ENCODE results near the gene GPC6.

GPC6 gene

DNA sequence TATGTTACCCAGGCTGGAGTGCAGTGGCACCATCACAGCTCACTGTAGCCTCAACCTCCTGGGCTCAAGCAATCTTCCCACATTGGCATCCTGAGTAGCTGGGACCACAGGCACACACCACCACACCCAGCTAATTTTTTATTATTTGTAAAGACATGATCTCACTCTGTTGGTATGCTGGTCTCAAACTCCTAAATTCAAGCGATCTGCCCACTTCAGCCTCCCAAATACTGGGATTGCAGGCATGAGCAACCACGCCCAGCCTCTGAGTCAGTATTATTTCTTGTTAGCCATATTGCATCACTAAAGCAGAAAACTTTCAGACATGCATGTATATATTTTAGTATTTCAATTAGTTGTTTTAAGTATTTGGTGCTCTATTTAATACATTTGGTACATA lies 376.4 kb downstream of the GPC6 start:
- Histone ChIP-seq H3K4me3 (ENCODE audit: low read length) (no peak overlapping the region), H2AFZ (ENCODE audit: low read length) (no peak overlapping the region), H3K9me3 (replicated peaks; ENCODE audit: insufficient read depth, low read length) (no peaks in the 10 kb centered on the region), H4K20me1 (ENCODE audit: insufficient read depth, low read length) (no peaks in the 10 kb centered on the region), H3K36me3 (replicated peaks; ENCODE audit: insufficient read depth, low read length) (no peaks in the 10 kb centered on the region), H3K9ac (ENCODE audit: low read length) (no peak overlapping the region), H3K27ac (ENCODE audit: low read length) (no peak overlapping the region), H3K9me2 (replicated peaks; ENCODE audit: insufficient read depth, low read length) (no peaks in the 10 kb centered on the region), H3K27me3 (replicated peaks; ENCODE audit: insufficient read depth, low read length) (no peaks in the 10 kb centered on the region), H3K4me1 (ENCODE audit: low read length) (no peaks in the 10 kb centered on the region), H3F3A (ENCODE audit: insufficient read depth, low read length) (no peaks in the 10 kb centered on the region), H3K79me2 (ENCODE audit: low read length) (no peaks in the 10 kb centered on the region), H3K4me2 (ENCODE audit: low read depth, low read length) (no peak overlapping the region)
- TF ChIP-seq EZH2 (optimal IDR thresholded peaks at IDR 0.05; ENCODE audit: low read depth, low read length) (no peak), EZH2phosphoT487 (IDR thresholded peaks at IDR 0.05; ENCODE audit: low read length) (no peak)
- TF ChIP-seq, protein P1, sequence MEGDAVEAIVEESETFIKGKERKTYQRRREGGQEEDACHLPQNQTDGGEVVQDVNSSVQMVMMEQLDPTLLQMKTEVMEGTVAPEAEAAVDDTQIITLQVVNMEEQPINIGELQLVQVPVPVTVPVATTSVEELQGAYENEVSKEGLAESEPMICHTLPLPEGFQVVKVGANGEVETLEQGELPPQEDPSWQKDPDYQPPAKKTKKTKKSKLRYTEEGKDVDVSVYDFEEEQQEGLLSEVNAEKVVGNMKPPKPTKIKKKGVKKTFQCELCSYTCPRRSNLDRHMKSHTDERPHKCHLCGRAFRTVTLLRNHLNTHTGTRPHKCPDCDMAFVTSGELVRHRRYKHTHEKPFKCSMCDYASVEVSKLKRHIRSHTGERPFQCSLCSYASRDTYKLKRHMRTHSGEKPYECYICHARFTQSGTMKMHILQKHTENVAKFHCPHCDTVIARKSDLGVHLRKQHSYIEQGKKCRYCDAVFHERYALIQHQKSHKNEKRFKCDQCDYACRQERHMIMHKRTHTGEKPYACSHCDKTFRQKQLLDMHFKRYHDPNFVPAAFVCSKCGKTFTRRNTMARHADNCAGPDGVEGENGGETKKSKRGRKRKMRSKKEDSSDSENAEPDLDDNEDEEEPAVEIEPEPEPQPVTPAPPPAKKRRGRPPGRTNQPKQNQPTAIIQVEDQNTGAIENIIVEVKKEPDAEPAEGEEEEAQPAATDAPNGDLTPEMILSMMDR (IDR thresholded peaks at IDR 0.05; ENCODE audit: low read length), result no peak
- DNase-seq, result no peak

DNA sequence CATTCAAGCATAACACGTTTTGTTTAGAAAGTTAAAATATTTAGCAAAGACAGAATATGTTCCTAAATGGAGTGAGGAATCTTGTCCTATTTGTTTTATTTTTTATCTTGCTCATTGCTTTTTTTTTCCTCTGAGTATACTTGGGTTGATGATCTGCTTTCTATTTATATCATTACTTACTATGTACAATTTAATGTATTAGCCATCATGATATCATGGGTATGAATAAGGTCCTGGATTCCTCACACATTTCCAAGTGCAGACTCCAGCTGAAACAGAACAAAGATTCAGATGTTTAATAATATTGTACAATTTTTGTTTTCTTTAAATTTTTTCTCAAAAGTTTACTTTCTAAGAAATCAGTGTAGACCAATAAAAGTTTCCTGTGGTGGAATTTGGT lies 388.2 kb downstream of the GPC6 start:
- no peaks in the 10 kb centered on the region for H3K79me2 ChIP-seq (ENCODE audit: low read length)
- H3K27ac ChIP-seq (ENCODE audit: low read length), result no peak overlapping the region
- H3K4me1 ChIP-seq (ENCODE audit: low read length), result no peaks in the 10 kb centered on the region
- H3K9me2 ChIP-seq (replicated peaks; ENCODE audit: insufficient read depth, low read length), result no peaks in the 10 kb centered on the region
- no peak overlapping the region for H2AFZ ChIP-seq (ENCODE audit: low read length)
- H3K36me3 ChIP-seq (replicated peaks; ENCODE audit: insufficient read depth, low read length), result no peaks in the 10 kb centered on the region
- no peaks in the 10 kb centered on the region for H3K9me3 ChIP-seq (replicated peaks; ENCODE audit: insufficient read depth, low read length)
- no peaks in the 10 kb centered on the region for H3F3A ChIP-seq (ENCODE audit: insufficient read depth, low read length)
- H3K27me3 ChIP-seq (replicated peaks; ENCODE audit: insufficient read depth, low read length), result no peaks in the 10 kb centered on the region
- H3K4me3 ChIP-seq (ENCODE audit: low read length), result no peak overlapping the region
- H4K20me1 ChIP-seq (ENCODE audit: insufficient read depth, low read length), result no peaks in the 10 kb centered on the region
- no peak overlapping the region for H3K4me2 ChIP-seq (ENCODE audit: low read depth, low read length)
- no peak for DNase-seq
- TF ChIP-seq EZH2 (optimal IDR thresholded peaks at IDR 0.05; ENCODE audit: low read depth, low read length) (no peak), EZH2phosphoT487 (IDR thresholded peaks at IDR 0.05; ENCODE audit: low read length) (no peak)
- TF ChIP-seq, protein P1 (IDR thresholded peaks at IDR 0.05; ENCODE audit: low read length), result no peak
- no peak overlapping the region for H3K9ac ChIP-seq (ENCODE audit: low read length)

DNA sequence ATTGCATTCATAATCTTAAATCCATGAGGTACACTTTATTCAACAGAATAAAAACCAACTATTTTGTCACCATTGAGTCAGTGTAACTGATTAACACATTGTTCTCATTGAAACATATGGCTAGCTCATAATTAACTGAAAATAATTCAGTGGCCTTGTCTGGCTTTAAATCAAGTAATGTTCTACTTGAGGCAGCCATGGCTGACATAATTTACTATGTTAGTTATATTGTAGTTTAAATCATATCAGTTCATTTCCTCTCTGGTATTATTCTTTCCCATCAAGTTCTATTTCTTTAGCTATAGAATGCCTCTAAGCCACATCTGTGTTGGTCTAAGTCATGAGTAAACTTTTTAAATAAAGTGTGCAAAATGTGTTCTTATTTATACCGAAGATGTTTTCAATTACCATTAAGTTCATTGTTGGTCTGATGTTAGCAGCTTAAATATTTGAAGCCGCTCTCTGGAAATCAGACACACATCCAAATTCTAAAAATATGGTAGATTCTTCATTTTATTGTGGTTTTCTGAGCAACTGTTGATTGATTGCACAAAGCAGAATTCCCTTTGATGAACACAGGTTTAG lies 393.7 kb downstream of the GPC6 start:
- DNase-seq, result no peak
- no peak overlapping the region for H3K4me2 ChIP-seq (ENCODE audit: low read depth, low read length)

More for the DNA sequence above, 393.7 kb downstream of the GPC6 start:
- no peaks in the 10 kb centered on the region for H3K27me3 ChIP-seq (replicated peaks; ENCODE audit: insufficient read depth, low read length)
- H2AFZ ChIP-seq (ENCODE audit: low read length), result no peak overlapping the region
- no peaks in the 10 kb centered on the region for H3K36me3 ChIP-seq (replicated peaks; ENCODE audit: insufficient read depth, low read length)
- peaks cover 15% of the 10 kb centered on the region for H3K4me1 ChIP-seq (ENCODE audit: low read length)
- peaks cover 14% of the 10 kb centered on the region for H3F3A ChIP-seq (ENCODE audit: insufficient read depth, low read length)
- no peaks in the 10 kb centered on the region for H3K79me2 ChIP-seq (ENCODE audit: low read length)
- H3K9me3 ChIP-seq (replicated peaks; ENCODE audit: insufficient read depth, low read length), result no peaks in the 10 kb centered on the region
- no peak overlapping the region for H3K27ac ChIP-seq (ENCODE audit: low read length)
- H4K20me1 ChIP-seq (ENCODE audit: insufficient read depth, low read length), result no peaks in the 10 kb centered on the region
- TF ChIP-seq EZH2phosphoT487 (IDR thresholded peaks at IDR 0.05; ENCODE audit: low read length), result no peak
- TF ChIP-seq, protein P1 (IDR thresholded peaks at IDR 0.05; ENCODE audit: low read length), result no peak
- no peak for TF ChIP-seq EZH2 (optimal IDR thresholded peaks at IDR 0.05; ENCODE audit: low read depth, low read length)
- H3K4me3 ChIP-seq (ENCODE audit: low read length), result no peak overlapping the region
- no peaks in the 10 kb centered on the region for H3K9me2 ChIP-seq (replicated peaks; ENCODE audit: insufficient read depth, low read length)
- H3K9ac ChIP-seq (ENCODE audit: low read length), result no peak overlapping the region
